Upper lobe of right lung (tissue), 1 donor: ENCODE data around the gene RASGRF1. TPM values are rescaled to one million over a fixed set of nuclear protein-coding genes. Genes with fewer than 3 reads are reported as not detected.

Experiments used
- ATAC-seq: fragments of 200-7000 bp; cut with Tn5 transposase; one replicate; pipeline ENCODE4 v1.9.1; 2020; ENCODE audit warnings: mild to moderate bottlenecking, moderate library complexity
- DNase-seq: peaks from one replicate; pipeline ENCODE4 v3.0.0-alpha.2; 2020
- H3K27ac ChIP-seq: fragments of 200-600 bp; one replicate; pipeline ENCODE4 v1.8.0; 2022
- H3K27me3 ChIP-seq: fragments of 200-600 bp; one replicate; pipeline ENCODE4 v1.8.0; 2022; ENCODE audit warnings: mild to moderate bottlenecking
- H3K36me3 ChIP-seq: fragments of 200-600 bp; one replicate; pipeline ENCODE4 v1.8.0; 2022
- H3K4me1 ChIP-seq: fragments of 200-600 bp; one replicate; pipeline ENCODE4 v1.8.0; 2022
- H3K4me3 ChIP-seq: fragments of 200-600 bp; one replicate; pipeline ENCODE4 v1.8.0; 2022; ENCODE audit warnings: mild to moderate bottlenecking
- H3K9me3 ChIP-seq: fragments of 200-600 bp; one replicate; pipeline ENCODE4 v1.8.0; 2022
- intact Hi-C: fragments of 100-400 bp; cut with DNase I; formaldehyde crosslinking; loops from one replicate; pipeline ENCODE4 v1.11.0; 2022
- total RNA-seq: library from RNA; stranded (reverse); fragmentation: NEBNext Ultra II Directional; extraction: Animal tissue kit (Norgen Biotek cat#: 25700); gene quantifications from one replicate; pipeline ENCODE4 v1.2.1, GENCODE V29; 2021
- TF ChIP-seq, protein P1 (sequence below): fragments of 200-600 bp; IDR thresholded peaks from one replicate; pipeline ENCODE4 v1.8.0; 2022; ENCODE audit warnings: antibody characterized with exemption
- donor health status: DM: no; HTN: yes; CAD: no; lungs with severe emphysema.

RASGRF1 gene
- total RNA-seq, 1 donor from 2014 or later, result 105 TPM

DNA sequence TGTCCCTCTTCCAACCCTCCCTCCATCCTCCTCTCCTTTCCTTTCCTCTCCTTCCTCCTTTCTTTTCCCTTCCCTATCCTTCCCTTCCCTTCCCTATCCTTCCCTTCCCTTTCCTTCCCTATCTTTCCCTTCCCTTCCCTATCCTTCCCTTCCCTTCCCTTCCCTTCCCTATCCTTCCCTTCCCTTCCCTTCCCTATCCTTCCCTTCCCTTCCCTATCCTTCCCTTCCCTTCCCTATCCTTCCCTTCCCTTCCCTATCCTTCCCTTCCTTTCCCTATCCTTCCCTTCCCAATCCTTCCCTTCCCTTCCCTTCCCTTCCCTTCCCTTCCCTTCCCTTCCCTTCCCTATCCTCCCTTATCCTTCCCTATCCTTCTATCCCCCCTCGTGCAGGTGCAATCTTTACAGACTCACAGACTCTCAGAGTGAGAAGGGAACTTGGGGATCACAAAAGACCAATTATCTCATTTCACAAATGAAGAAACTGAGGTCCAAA is 31.5 kb downstream of the RASGRF1 start:
- TF ChIP-seq, protein P1, sequence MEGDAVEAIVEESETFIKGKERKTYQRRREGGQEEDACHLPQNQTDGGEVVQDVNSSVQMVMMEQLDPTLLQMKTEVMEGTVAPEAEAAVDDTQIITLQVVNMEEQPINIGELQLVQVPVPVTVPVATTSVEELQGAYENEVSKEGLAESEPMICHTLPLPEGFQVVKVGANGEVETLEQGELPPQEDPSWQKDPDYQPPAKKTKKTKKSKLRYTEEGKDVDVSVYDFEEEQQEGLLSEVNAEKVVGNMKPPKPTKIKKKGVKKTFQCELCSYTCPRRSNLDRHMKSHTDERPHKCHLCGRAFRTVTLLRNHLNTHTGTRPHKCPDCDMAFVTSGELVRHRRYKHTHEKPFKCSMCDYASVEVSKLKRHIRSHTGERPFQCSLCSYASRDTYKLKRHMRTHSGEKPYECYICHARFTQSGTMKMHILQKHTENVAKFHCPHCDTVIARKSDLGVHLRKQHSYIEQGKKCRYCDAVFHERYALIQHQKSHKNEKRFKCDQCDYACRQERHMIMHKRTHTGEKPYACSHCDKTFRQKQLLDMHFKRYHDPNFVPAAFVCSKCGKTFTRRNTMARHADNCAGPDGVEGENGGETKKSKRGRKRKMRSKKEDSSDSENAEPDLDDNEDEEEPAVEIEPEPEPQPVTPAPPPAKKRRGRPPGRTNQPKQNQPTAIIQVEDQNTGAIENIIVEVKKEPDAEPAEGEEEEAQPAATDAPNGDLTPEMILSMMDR, result no peak
- Histone ChIP-seq H3K4me3 (no peak overlapping the region), H3K27ac (no peak overlapping the region), H3K36me3 (no peaks in the 10 kb centered on the region), H3K4me1 (no peaks in the 10 kb centered on the region), H3K9me3 (no peaks in the 10 kb centered on the region), H3K27me3 (no peaks in the 10 kb centered on the region)
- intact Hi-C loops, result no loop called here
- ATAC-seq, result no peak
- DNase-seq, result no peak

DNA sequence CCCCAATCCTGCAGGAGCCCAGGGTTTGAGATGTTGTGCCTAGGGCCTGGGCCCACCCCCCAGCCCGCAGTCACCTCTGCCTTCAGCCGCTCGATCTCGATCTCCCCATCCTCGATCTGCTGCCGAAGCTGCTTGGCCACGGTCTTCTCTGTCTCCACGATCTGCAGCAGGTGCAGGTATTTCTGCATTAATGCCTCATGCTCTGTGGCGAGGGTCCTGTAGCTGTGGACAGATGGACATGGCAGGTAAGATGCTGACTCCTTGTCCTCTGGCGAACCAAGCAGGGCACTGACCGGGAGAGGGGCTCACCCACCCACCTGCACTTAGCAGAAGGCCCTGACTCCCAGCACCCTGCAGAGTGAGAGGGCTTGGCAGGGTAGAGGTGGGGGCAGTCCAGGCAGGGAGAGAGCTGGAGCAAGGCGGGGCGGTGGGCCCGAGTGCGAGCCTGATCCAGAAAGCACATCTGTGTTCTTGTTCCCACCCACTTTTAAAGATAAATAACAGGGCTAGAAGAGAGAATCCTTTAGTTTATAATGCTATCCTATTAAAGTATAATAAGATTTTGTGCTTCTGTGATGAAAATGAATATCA is 32.2 kb downstream of the RASGRF1 start:
- Histone ChIP-seq H3K4me1 (no peaks in the 10 kb centered on the region), H3K27me3 (no peaks in the 10 kb centered on the region), H3K27ac (no peak overlapping the region), H3K4me3 (no peak overlapping the region), H3K36me3 (no peaks in the 10 kb centered on the region), H3K9me3 (no peaks in the 10 kb centered on the region)
- ATAC-seq, result no peak
- intact Hi-C loops, result no loop called here
- TF ChIP-seq, protein P1, result no peak
- no peak for DNase-seq

DNA sequence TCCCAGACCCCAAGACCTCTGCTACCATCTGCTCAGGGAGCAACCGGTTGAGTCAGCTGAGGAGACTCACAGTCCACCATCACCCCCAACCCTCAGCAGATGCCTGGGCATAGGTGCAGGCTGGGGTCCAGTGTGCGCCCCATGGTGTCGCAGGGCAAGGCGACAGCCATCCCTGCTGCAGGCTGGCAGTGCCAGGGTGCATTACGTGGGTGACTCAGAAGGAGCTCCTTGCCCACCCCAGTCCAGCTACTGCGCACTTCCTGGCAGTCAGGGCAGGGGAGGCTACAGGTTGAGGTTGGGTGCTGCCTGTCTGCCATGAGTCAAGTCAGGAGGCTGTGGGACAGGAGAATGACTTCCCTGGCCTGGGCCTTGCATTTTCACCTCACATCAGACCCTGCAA is 33.5 kb downstream of the RASGRF1 start:
- DNase-seq (no peak), ATAC-seq (no peak)
- Histone ChIP-seq H3K27ac (no peak overlapping the region), H3K36me3 (no peaks in the 10 kb centered on the region), H3K4me3 (no peak overlapping the region), H3K4me1 (no peaks in the 10 kb centered on the region), H3K9me3 (no peaks in the 10 kb centered on the region), H3K27me3 (no peaks in the 10 kb centered on the region)
- intact Hi-C loops, result no loop called here
- TF ChIP-seq, protein P1, result no peak

DNA sequence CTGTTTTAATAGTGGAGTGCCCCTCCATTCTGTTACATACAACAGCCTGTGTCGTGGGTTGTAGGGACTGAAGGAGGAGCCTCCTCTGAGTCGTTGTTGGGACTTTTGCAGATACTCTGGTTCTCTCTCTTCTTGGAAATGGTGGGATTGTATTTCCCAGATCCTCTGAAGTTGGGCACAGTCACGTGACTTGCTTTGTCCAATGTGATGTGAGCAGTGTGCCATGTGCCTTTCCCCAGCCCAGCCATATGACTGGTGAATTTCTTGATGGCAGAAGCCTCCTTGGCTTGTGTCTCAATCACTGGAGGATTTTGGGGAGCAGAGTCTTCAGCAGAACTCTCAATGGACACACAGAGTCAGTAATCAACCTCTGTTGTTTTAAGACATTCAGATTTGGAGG is 36.2 kb downstream of the RASGRF1 start:
- ATAC-seq (no peak), DNase-seq (no peak)
- Histone ChIP-seq H3K9me3 (no peaks in the 10 kb centered on the region), H3K36me3 (no peaks in the 10 kb centered on the region), H3K27ac (no peak overlapping the region), H3K4me3 (no peak overlapping the region), H3K4me1 (no peaks in the 10 kb centered on the region), H3K27me3 (no peaks in the 10 kb centered on the region)
- intact Hi-C loops, result no loop called here
- TF ChIP-seq, protein P1, result no peak

DNA sequence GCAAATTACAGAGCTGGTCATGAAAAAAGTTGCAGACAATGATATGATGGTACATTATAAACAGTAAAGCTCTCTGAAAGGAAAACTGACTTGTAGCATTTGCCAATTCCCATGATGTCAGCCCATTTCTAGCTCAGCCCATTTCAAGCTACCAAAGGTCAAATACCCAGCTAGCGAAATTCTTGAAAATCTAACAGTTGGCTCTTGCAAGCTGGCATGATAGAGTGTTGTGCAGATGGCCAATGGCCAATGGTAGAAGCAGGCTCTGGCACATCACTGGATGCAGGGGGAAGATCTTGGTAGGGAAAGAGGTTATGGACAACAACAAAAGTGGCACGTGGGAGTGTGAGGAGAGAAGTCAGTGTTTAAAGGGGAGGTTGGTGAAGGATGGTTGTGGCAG is 36.7 kb downstream of the RASGRF1 start:
- no peaks in the 10 kb centered on the region for H3K4me1 ChIP-seq
- H3K27ac ChIP-seq, result no peak overlapping the region
- intact Hi-C loops, result no loop called here
- ATAC-seq, result no peak
- H3K9me3 ChIP-seq, result no peaks in the 10 kb centered on the region
- no peaks in the 10 kb centered on the region for H3K36me3 ChIP-seq
- no peak overlapping the region for H3K4me3 ChIP-seq
- TF ChIP-seq, protein P1, result no peak
- DNase-seq, result no peak
- H3K27me3 ChIP-seq, result no peaks in the 10 kb centered on the region
